ENCODE results near the gene SYNE1. TPM values are rescaled to one million over a fixed set of nuclear protein-coding genes. Genes with fewer than 3 reads are reported as not detected.

Gene SYNE1
- total RNA-seq, 3 donors from 2014 or later: 16.8 to 78.6 (median 22.3) TPM

- Histone ChIP-seq H3K4me3 (no peak overlapping the region), H3K36me3 (ENCODE audit: low read depth) (no peaks in the 10 kb centered on the region), H3K9me3 (no peaks in the 10 kb centered on the region), H3K4me1 (ENCODE audit: low read depth) (no peaks in the 10 kb centered on the region)
- ATAC-seq (no peak), DNase-seq (no peak)
- intact Hi-C loops (cut with DNase I, micrococcal nuclease): no loop called here
- TF ChIP-seq CTCF (IDR thresholded peaks at IDR 0.05): no peak
These were observed 328.2 kb downstream of the SYNE1 start for GRCh38 chr6:152309006-152309405.

- no peaks in the 10 kb centered on the region for H3K4me1 ChIP-seq (ENCODE audit: low read depth)
- no peak for TF ChIP-seq CTCF (IDR thresholded peaks at IDR 0.05)
- intact Hi-C loops (cut with DNase I, micrococcal nuclease): no loop called here
- H3K9me3 ChIP-seq: no peaks in the 10 kb centered on the region
- ATAC-seq (no peak), DNase-seq (no peak)
- no peaks in the 10 kb centered on the region for H3K36me3 ChIP-seq (ENCODE audit: low read depth)
- no peak overlapping the region for H3K4me3 ChIP-seq
These were observed 328.9 kb downstream of the SYNE1 start for GRCh38 chr6:152308306-152308705.

- intact Hi-C loops (cut with DNase I, micrococcal nuclease): no loop called here
- TF ChIP-seq CTCF (IDR thresholded peaks at IDR 0.05): no peak
- H3K4me1 ChIP-seq (ENCODE audit: low read depth): no peaks in the 10 kb centered on the region
- no peak for ATAC-seq
- DNase-seq: no peak
- no peaks in the 10 kb centered on the region for H3K36me3 ChIP-seq (ENCODE audit: low read depth)
- H3K4me3 ChIP-seq: no peak overlapping the region
- no peaks in the 10 kb centered on the region for H3K9me3 ChIP-seq
These were observed 331.5 kb downstream of the SYNE1 start for GRCh38 chr6:152305672-152306071.

- H3K4me3 ChIP-seq: peak overlapping the region; percentile 34
- no peaks in the 10 kb centered on the region for H3K4me1 ChIP-seq (ENCODE audit: low read depth)
- intact Hi-C loops (cut with DNase I, micrococcal nuclease): no loop called here
- H3K9me3 ChIP-seq: no peaks in the 10 kb centered on the region
- TF ChIP-seq CTCF (IDR thresholded peaks at IDR 0.05): no peak
- H3K36me3 ChIP-seq (ENCODE audit: low read depth): no peaks in the 10 kb centered on the region
- peak; percentile 98 for ATAC-seq
- peak; percentile 83 to 91 (median 86) for DNase-seq
These were observed 335.2 kb downstream of the SYNE1 start for GRCh38 chr6:152301765-152302568.

GRCh38 chr6:152301021-152301764, 336.0 kb downstream of the SYNE1 start:
- DNase-seq (no peak), ATAC-seq (peak; percentile 72)
- Histone ChIP-seq H3K4me3 (peak overlapping the region; percentile 34), H3K9me3 (no peaks in the 10 kb centered on the region), H3K4me1 (ENCODE audit: low read depth) (no peaks in the 10 kb centered on the region), H3K36me3 (ENCODE audit: low read depth) (no peaks in the 10 kb centered on the region)
- intact Hi-C loops (cut with DNase I, micrococcal nuclease): no loop called here
- no peak for TF ChIP-seq CTCF (IDR thresholded peaks at IDR 0.05)
